ENCODE results near the gene EVL.

Gene EVL

GRCh38 chr14:100067971-100068959 is 3.0 kb downstream of the EVL start:
- DNase-seq: peak; percentile 90

- DNase-seq: peak; percentile 40
These were observed 4.1 kb downstream of the EVL start for GRCh38 chr14:100069161-100069800.

GRCh38 chr14:100070310-100070709 is 5.1 kb downstream of the EVL start:
- DNase-seq: peak; percentile 63

GRCh38 chr14:100071545-100071944 is 6.3 kb downstream of the EVL start:
- peak; percentile 61 for DNase-seq

GRCh38 chr14:100072783-100073346 is 7.6 kb downstream of the EVL start:
- peak; percentile 80 for DNase-seq

GRCh38 chr14:100073576-100074430 is 8.6 kb downstream of the EVL start:
- peak; percentile 36 for DNase-seq

- DNase-seq: no peak
These were observed 9.3 kb downstream of the EVL start for GRCh38 chr14:100074431-100075100.

- DNase-seq: no peak
These were observed 10.5 kb downstream of the EVL start for GRCh38 chr14:100075681-100076080.

- peak; percentile 46 for DNase-seq
These were observed 10.9 kb downstream of the EVL start for GRCh38 chr14:100076133-100076532.

GRCh38 chr14:100076606-100077005 is 11.4 kb downstream of the EVL start:
- no peak for DNase-seq

- DNase-seq: no peak
These were observed 12.2 kb downstream of the EVL start for GRCh38 chr14:100077441-100077840.

GRCh38 chr14:100078216-100078803 is 13.1 kb downstream of the EVL start:
- DNase-seq: peak; percentile 39

GRCh38 chr14:100078997-100079725 is 13.9 kb downstream of the EVL start:
- peak; percentile 87 for DNase-seq

- no peak for DNase-seq
These were observed 14.4 kb downstream of the EVL start for GRCh38 chr14:100079726-100080005.

GRCh38 chr14:100080206-100080605 is 15.0 kb downstream of the EVL start:
- DNase-seq: no peak

- peak; percentile 61 for DNase-seq
These were observed 16.9 kb downstream of the EVL start for GRCh38 chr14:100081997-100082625.

GRCh38 chr14:100082723-100083122 is 17.5 kb downstream of the EVL start:
- no peak for DNase-seq

- no peak for DNase-seq
These were observed 18.5 kb downstream of the EVL start for GRCh38 chr14:100083706-100084105.

GRCh38 chr14:100084591-100084990 is 19.4 kb downstream of the EVL start:
- DNase-seq: no peak

GRCh38 chr14:100085462-100085861 is 20.2 kb downstream of the EVL start:
- DNase-seq: no peak

GRCh38 chr14:100086361-100086760 is 21.1 kb downstream of the EVL start:
- no peak for DNase-seq

Measured in CD4-positive, alpha-beta T cell treated with Interleukin-17A for 4 hours (primary cell).